Measurements from ENCODE around the gene RNF214. TPM values are rescaled to one million over a fixed set of nuclear protein-coding genes. Genes with fewer than 3 reads are reported as not detected.

The RNF214 gene
- total and polyA plus RNA-seq, 3 experiments from 2014 or later: 25.1 to 35.0 (median 25.3) TPM

DNA sequence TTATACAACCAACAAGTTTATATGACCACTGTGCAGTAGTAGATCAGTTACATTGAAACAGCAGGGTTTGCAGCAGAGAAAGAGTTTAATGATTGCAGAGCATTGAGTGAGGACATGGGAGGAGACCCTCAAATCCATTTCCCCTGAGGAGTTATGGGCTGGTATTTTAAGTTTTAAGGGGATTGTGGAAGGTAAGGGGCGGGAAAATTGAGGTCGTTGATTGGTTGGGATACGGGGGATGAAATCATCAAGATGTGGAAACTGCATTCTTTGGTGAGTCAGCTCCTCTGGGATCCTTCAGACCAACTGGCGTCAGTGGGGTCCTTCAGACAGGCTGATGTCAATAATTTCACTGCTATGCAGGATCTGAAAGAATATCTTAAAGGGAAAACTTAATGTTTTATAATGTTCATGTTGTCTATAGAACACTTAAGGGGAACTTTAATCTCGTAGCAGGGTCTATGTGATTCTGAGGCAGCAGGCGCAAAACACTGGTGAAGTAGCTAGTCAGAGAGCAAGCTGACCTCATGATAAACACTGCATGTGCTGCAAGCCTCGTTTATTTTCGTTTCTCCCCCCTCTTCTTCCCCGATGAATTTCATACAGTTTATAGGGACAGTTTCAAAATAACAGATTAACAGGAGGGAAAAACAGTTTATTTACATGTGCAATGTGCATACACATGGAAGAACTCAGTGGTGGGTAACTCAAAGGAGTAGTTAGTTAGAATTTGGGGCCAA lies 41.2 kb downstream of the RNF214 start:
- POLR2A ChIA-PET: interaction anchor here (0.6 kb wide), 1 partner anchor 45 kb away, joined by 3 read pairs; no protein-coding TSS in a partner anchor
- no peaks in the 10 kb centered on the region for H3K36me3 ChIP-seq (ENCODE audit: insufficient read depth, low read length)
- H3K36me3 Mint-ChIP-seq: peaks cover 9 to 26% (median 17%) of the 10 kb centered on the region in 3 donors
- no peaks in the 10 kb centered on the region for H3K9me3 ChIP-seq (ENCODE audit: low read length)
- H3K4me3 ChIP-seq (ENCODE audit: low read length): no peak overlapping the region
- peak overlapping the region in 6 of 8 donors; percentile 15 to 86 (median 76) for H3K27ac Mint-ChIP-seq
- CTCF ChIA-PET: interaction anchor here (0.7 kb wide), 1 partner anchor 11 kb away, joined by 3 read pairs; no protein-coding TSS in a partner anchor
- peaks cover 30 to 45% (median 32%) of the 10 kb centered on the region in 3 donors for H3K4me1 Mint-ChIP-seq
- no peak for DNase-seq
- H3K4me3 Mint-ChIP-seq: peak overlapping the region in 3 of 7 donors; percentile 24 to 48 (median 40)
- no peak overlapping the region for H3K27ac ChIP-seq (ENCODE audit: low read depth, low read length)
- H3K9me3 Mint-ChIP-seq: peaks cover 0 to 2% (median 0%) of the 10 kb centered on the region in 5 donors
- no peaks in the 10 kb centered on the region for H3K27me3 ChIP-seq (ENCODE audit: insufficient read depth, low read length, poor library complexity, severe bottlenecking)
- no peaks in the 10 kb centered on the region for H3K4me1 ChIP-seq (ENCODE audit: insufficient read depth, low read length)
- H3K27me3 Mint-ChIP-seq: no peaks in the 10 kb centered on the region

- Mint-ChIP-seq H3K9me3 (peaks cover 0 to 2% (median 0%) of the 10 kb centered on the region in 5 donors), H3K27ac (peak overlapping the region in 7 of 8 donors; percentile 74 to 88 (median 81)), H3K36me3 (peaks cover 12 to 42% (median 19%) of the 10 kb centered on the region in 3 donors), H3K4me3 (no peak overlapping the region), H3K4me1 (peaks cover 57 to 75% (median 73%) of the 10 kb centered on the region in 3 donors), H3K27me3 (no peaks in the 10 kb centered on the region)
- Histone ChIP-seq H3K4me3 (ENCODE audit: low read length) (no peak overlapping the region), H3K36me3 (ENCODE audit: insufficient read depth, low read length) (peaks cover 5% of the 10 kb centered on the region), H3K4me1 (ENCODE audit: insufficient read depth, low read length) (no peaks in the 10 kb centered on the region), H3K27me3 (ENCODE audit: insufficient read depth, low read length, poor library complexity, severe bottlenecking) (no peaks in the 10 kb centered on the region), H3K27ac (ENCODE audit: low read depth, low read length) (no peak overlapping the region), H3K9me3 (ENCODE audit: low read length) (no peaks in the 10 kb centered on the region)
- DNase-seq: no peak
- ChIA-PET CTCF (no interaction called here), POLR2A (no interaction called here)
Observed at GRCh38 chr11:117278347-117278746, 45.9 kb downstream of the RNF214 start.

GRCh38 chr11:117279711-117280376 lies 47.4 kb downstream of the RNF214 start:
- Mint-ChIP-seq H3K27ac (peak overlapping the region; percentile 73 to 98 (median 92)), H3K4me3 (peak overlapping the region; percentile 74 to 87 (median 80)), H3K4me1 (peaks cover 52 to 71% (median 70%) of the 10 kb centered on the region in 3 donors), H3K36me3 (peaks cover 4 to 48% (median 21%) of the 10 kb centered on the region in 3 donors), H3K9me3 (no peaks in the 10 kb centered on the region), H3K27me3 (no peaks in the 10 kb centered on the region)
- Histone ChIP-seq H3K4me1 (ENCODE audit: insufficient read depth, low read length) (no peaks in the 10 kb centered on the region), H3K4me3 (ENCODE audit: low read length) (no peak overlapping the region), H3K27me3 (ENCODE audit: insufficient read depth, low read length, poor library complexity, severe bottlenecking) (no peaks in the 10 kb centered on the region), H3K27ac (ENCODE audit: low read depth, low read length) (no peak overlapping the region), H3K9me3 (ENCODE audit: low read length) (no peaks in the 10 kb centered on the region), H3K36me3 (ENCODE audit: insufficient read depth, low read length) (peaks cover 13% of the 10 kb centered on the region)
- ChIA-PET CTCF (interaction anchor here (1.0 to 1.1 kb wide), 2 partner anchors 16 to 49 kb away, joined by 3 read pairs; no protein-coding TSS in a partner anchor), POLR2A (no interaction called here)
- DNase-seq: peak in 1 of 5 donors; percentile 29

DNA sequence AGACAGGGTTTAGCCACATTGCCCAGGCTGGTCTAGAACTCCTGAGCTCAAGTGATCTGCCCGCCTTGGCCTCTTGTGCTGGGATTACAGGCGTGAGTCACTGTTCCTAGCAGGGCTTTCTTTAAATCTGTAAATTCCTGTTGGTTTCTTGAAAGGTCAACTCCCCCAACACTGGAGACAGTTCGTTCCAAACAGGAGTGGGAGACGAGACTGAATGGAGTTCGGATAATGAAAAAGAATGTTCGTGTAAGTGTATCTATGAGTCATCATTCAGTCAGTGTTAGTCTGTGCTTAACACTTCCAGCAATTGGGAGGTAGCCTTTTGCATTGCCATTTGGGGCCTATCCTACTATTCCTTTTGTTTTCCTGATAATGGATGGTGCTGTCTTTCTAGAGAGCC lies 48.7 kb downstream of the RNF214 start:
- H3K27ac Mint-ChIP-seq: peak overlapping the region in 7 of 8 donors; percentile 36 to 98 (median 84)
- Histone ChIP-seq H3K27me3 (ENCODE audit: insufficient read depth, low read length, poor library complexity, severe bottlenecking) (no peaks in the 10 kb centered on the region), H3K4me3 (ENCODE audit: low read length) (no peak overlapping the region), H3K36me3 (ENCODE audit: insufficient read depth, low read length) (peaks cover 13% of the 10 kb centered on the region), H3K27ac (ENCODE audit: low read depth, low read length) (no peak overlapping the region), H3K9me3 (ENCODE audit: low read length) (no peaks in the 10 kb centered on the region), H3K4me1 (ENCODE audit: insufficient read depth, low read length) (no peaks in the 10 kb centered on the region)
- peaks cover 42 to 62% (median 61%) of the 10 kb centered on the region in 3 donors for H3K4me1 Mint-ChIP-seq
- peaks cover 4 to 57% (median 27%) of the 10 kb centered on the region in 3 donors for H3K36me3 Mint-ChIP-seq
- no peaks in the 10 kb centered on the region for H3K27me3 Mint-ChIP-seq
- no peak for DNase-seq
- ChIA-PET POLR2A (no interaction called here), CTCF (no interaction called here)
- peak overlapping the region; percentile 74 to 87 (median 80) for H3K4me3 Mint-ChIP-seq
- no peaks in the 10 kb centered on the region for H3K9me3 Mint-ChIP-seq

DNA sequence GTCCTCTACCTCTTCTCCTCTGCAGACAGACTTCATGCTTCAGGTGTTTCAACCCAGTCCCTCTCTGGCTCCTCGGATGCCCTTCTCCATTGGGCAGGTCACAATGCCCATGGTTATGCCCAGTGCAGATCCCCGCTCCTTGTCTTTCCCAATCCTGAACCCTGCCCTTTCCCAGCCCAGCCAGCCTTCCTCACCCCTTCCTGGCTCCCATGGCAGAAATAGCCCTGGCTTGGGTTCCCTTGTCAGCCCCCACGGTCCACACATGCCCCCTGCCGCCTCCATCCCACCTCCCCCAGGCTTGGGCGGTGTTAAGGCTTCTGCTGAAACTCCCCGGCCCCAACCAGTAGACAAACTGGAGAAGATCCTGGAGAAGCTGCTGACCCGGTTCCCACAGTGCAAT lies 49.4 kb downstream of the RNF214 start:
- Mint-ChIP-seq H3K27ac (peak overlapping the region in 6 of 8 donors; percentile 20 to 84 (median 72)), H3K27me3 (no peaks in the 10 kb centered on the region), H3K4me1 (peaks cover 49 to 69% (median 68%) of the 10 kb centered on the region in 3 donors), H3K4me3 (peak overlapping the region in 6 of 7 donors; percentile 49 to 84 (median 78)), H3K9me3 (no peaks in the 10 kb centered on the region), H3K36me3 (peaks cover 4 to 64% (median 34%) of the 10 kb centered on the region in 3 donors)
- H3K27ac ChIP-seq (ENCODE audit: low read depth, low read length): no peak overlapping the region
- no peaks in the 10 kb centered on the region for H3K27me3 ChIP-seq (ENCODE audit: insufficient read depth, low read length, poor library complexity, severe bottlenecking)
- peaks cover 13% of the 10 kb centered on the region for H3K36me3 ChIP-seq (ENCODE audit: insufficient read depth, low read length)
- no peak overlapping the region for H3K4me3 ChIP-seq (ENCODE audit: low read length)
- no peaks in the 10 kb centered on the region for H3K4me1 ChIP-seq (ENCODE audit: insufficient read depth, low read length)
- no peak for DNase-seq
- H3K9me3 ChIP-seq (ENCODE audit: low read length): no peaks in the 10 kb centered on the region
- CTCF ChIA-PET: no interaction called here
- POLR2A ChIA-PET: no interaction called here

- peaks cover 13% of the 10 kb centered on the region for H3K36me3 ChIP-seq (ENCODE audit: insufficient read depth, low read length)
- peak overlapping the region in 5 of 8 donors; percentile 27 to 89 (median 63) for H3K27ac Mint-ChIP-seq
- H3K9me3 ChIP-seq (ENCODE audit: low read length): no peaks in the 10 kb centered on the region
- H3K4me1 Mint-ChIP-seq: peaks cover 57 to 80% (median 76%) of the 10 kb centered on the region in 3 donors
- ChIA-PET CTCF (interaction anchor here (1.3 kb wide), 1 partner anchor 53 kb away, joined by 3 read pairs; no protein-coding TSS in a partner anchor), POLR2A (no interaction called here)
- H3K27me3 ChIP-seq (ENCODE audit: insufficient read depth, low read length, poor library complexity, severe bottlenecking): no peaks in the 10 kb centered on the region
- H3K9me3 Mint-ChIP-seq: no peaks in the 10 kb centered on the region
- H3K4me3 Mint-ChIP-seq: peak overlapping the region in 1 of 7 donors; percentile 59
- no peak overlapping the region for H3K27ac ChIP-seq (ENCODE audit: low read depth, low read length)
- H3K36me3 Mint-ChIP-seq: peaks cover 4 to 73% (median 38%) of the 10 kb centered on the region in 3 donors
- H3K4me3 ChIP-seq (ENCODE audit: low read length): no peak overlapping the region
- no peaks in the 10 kb centered on the region for H3K27me3 Mint-ChIP-seq
- DNase-seq: no peak
- no peaks in the 10 kb centered on the region for H3K4me1 ChIP-seq (ENCODE audit: insufficient read depth, low read length)
Observed at GRCh38 chr11:117282956-117283355, 50.5 kb downstream of the RNF214 start.

GRCh38 chr11:117284053-117284452 lies 51.6 kb downstream of the RNF214 start:
- no peaks in the 10 kb centered on the region for H3K4me1 ChIP-seq (ENCODE audit: insufficient read depth, low read length)
- Mint-ChIP-seq H3K27me3 (no peaks in the 10 kb centered on the region), H3K36me3 (peaks cover 4 to 81% (median 41%) of the 10 kb centered on the region in 3 donors), H3K9me3 (no peaks in the 10 kb centered on the region), H3K4me1 (peaks cover 60 to 79% (median 78%) of the 10 kb centered on the region in 3 donors), H3K27ac (peak overlapping the region in 5 of 8 donors; percentile 17 to 54 (median 33)), H3K4me3 (no peak overlapping the region)
- no peaks in the 10 kb centered on the region for H3K27me3 ChIP-seq (ENCODE audit: insufficient read depth, low read length, poor library complexity, severe bottlenecking)
- POLR2A ChIA-PET: no interaction called here
- H3K27ac ChIP-seq (ENCODE audit: low read depth, low read length): no peak overlapping the region
- H3K4me3 ChIP-seq (ENCODE audit: low read length): no peak overlapping the region
- peaks cover 13% of the 10 kb centered on the region for H3K36me3 ChIP-seq (ENCODE audit: insufficient read depth, low read length)
- no peak for DNase-seq
- no peaks in the 10 kb centered on the region for H3K9me3 ChIP-seq (ENCODE audit: low read length)
- CTCF ChIA-PET: no interaction called here

All from CD8-positive, alpha-beta memory T cell (primary cell).